ENCODE results near the gene AASDH.
"Not testable (repeated sequence)": the region's sequence is repeated elsewhere in the genome, so short reads cannot be mapped to it uniquely, and the experiment has no call there.

Gene AASDH

DNA sequence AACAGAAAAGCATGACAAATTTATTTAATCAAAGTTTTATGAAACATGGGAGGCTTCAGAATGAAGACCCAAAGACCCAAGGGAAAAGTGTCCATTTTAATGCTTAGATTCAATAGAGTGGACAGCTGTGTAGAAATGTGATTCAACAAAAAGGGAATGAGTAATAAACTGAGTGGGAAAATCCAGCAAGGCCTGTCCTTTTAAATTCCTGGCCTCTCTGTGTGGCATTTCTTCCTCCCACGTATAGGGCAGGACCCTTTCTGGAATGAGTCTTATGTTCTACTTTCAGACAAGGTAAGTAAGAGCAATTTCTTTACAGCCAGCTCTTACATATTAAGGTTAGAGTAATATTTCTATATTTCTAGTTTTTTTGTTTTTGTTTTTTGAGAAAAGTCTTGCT lies 14.5 kb downstream of the AASDH start:
- H3K36me3 Mint-ChIP-seq (ENCODE audit: low read depth) = peaks cover 12% of the 10 kb centered on the region

DNA sequence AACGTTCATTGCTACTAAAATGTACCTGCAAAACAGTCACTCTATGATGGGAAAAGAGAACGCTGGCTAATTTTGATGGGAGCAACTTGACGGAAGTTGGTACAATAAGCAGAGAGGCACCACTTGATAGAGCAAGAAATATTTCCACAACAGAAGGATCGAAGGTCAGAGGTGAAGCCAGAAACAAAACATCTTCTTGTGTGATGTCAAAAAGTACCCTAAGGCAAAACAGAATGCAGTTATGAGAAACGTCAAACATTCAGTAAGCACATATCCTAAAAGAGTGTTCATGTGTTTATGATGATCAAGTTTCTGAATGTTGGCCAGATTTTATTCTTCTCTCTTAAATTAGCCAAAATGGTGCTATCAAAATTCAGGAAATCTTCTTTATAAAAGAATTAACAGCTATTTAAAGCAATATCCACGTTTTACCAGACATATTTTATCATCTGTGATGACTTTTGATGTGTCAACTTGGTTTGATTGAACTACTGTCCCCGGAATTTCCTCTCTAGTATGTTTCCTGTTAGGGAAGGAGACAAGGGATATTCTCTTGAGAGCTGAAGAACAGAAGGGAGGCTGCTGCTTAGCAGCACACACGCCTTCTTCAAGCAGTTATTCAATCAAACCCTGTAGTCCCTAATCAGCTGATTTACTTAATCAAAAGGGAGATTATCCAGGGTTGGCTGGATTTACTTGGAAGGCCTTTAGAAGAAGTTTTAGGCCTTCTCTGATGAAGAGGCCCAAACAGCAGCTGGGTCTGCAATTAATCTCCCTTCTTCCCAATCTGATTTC lies 15.7 kb downstream of the AASDH start:
- DNase-seq (ENCODE audit: low spot score) = no peak
- no peak overlapping the region for H3K4me3 Mint-ChIP-seq
- H3K27me3 Mint-ChIP-seq (ENCODE audit: low read depth) = no peaks in the 10 kb centered on the region
- H3K36me3 Mint-ChIP-seq (ENCODE audit: low read depth) = peaks cover 12% of the 10 kb centered on the region
- no peaks in the 10 kb centered on the region for H3K4me1 Mint-ChIP-seq (ENCODE audit: low read depth)
- no peak overlapping the region for H3K27ac Mint-ChIP-seq
- H3K9me3 Mint-ChIP-seq = no peaks in the 10 kb centered on the region

More for the DNA sequence above, 14.5 kb downstream of the AASDH start:
- H3K4me1 Mint-ChIP-seq (ENCODE audit: low read depth) = peaks cover 3% of the 10 kb centered on the region
- H3K27ac Mint-ChIP-seq = no peak overlapping the region
- no peaks in the 10 kb centered on the region for H3K9me3 Mint-ChIP-seq
- H3K27me3 Mint-ChIP-seq (ENCODE audit: low read depth) = no peaks in the 10 kb centered on the region
- DNase-seq (ENCODE audit: low spot score) = no peak
- H3K4me3 Mint-ChIP-seq = no peak overlapping the region

DNA sequence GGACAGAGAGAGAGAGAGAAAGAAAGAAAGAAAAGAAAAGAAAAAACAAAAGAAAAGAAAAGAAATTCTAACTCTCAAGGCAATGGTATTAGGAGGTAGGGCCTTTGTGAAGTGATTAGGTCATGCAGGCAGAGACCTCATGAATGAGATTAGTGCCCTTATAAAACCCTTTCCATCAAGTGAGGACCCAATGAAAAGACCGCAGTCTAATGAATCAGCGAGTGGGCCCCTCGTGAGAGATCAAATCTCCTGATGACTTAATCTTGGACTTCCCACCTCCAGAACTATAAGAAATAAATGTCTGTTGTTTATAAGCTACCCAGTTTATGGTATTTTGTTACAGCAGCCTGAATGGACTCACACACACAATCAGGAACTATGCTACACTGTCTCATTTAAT lies 16.9 kb downstream of the AASDH start:
- Mint-ChIP-seq H3K36me3 (ENCODE audit: low read depth) (peaks cover 13% of the 10 kb centered on the region), H3K4me1 (ENCODE audit: low read depth) (no peaks in the 10 kb centered on the region), H3K27ac (no peak overlapping the region), H3K9me3 (no peaks in the 10 kb centered on the region), H3K4me3 (no peak overlapping the region), H3K27me3 (ENCODE audit: low read depth) (no peaks in the 10 kb centered on the region)
- DNase-seq (ENCODE audit: low spot score) = no peak

DNA sequence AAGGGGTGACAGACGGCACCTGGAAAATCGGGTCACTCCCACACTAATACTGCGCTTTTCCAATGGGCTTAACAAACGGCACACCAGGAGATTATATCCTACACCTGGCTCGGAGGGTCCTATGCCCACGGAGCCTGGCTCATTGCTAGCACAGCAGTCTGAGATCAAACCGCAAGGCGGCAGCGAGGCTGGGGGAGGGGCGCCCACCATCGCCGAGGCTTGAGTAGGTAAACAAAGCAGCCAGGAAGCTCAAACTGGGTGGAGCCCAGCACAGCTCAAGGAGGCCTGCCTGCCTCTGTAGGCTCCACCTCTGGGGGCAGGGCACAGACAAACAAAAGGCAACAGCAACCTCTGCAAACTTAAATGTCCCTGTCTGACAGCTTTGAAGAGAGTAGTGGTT lies 24.3 kb downstream of the AASDH start:
- H3K4me1 Mint-ChIP-seq (ENCODE audit: low read depth); H3K27ac Mint-ChIP-seq; H3K9me3 Mint-ChIP-seq; H3K4me3 Mint-ChIP-seq; DNase-seq (ENCODE audit: low spot score); H3K27me3 Mint-ChIP-seq (ENCODE audit: low read depth): not testable (repeated sequence)
- H3K36me3 Mint-ChIP-seq (ENCODE audit: low read depth) = peaks cover 26% of the 10 kb centered on the region

DNA sequence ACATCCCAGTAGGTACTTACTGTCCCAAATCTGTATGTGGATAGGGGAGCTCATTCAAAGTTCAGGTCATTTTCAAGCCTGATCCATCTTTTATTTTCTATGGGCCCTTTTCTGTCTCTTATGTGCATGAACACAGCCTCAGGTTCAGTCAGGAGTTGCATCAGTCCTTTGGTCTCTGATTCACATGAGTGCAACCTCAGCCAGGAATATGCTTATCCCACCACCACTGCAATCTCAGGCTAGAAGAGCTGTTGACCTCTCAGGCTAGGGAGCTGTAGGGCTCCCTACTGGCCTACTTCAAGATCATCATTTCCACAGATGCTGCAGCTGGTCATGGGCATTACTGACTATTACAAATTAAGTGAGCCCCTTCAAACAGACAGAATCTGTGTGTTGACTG lies 27.2 kb downstream of the AASDH start:
- Mint-ChIP-seq H3K4me1 (ENCODE audit: low read depth) (no peaks in the 10 kb centered on the region), H3K27me3 (ENCODE audit: low read depth) (no peaks in the 10 kb centered on the region), H3K4me3 (no peak overlapping the region), H3K27ac (no peak overlapping the region), H3K9me3 (peaks cover 5% of the 10 kb centered on the region), H3K36me3 (ENCODE audit: low read depth) (peaks cover 25% of the 10 kb centered on the region)
- no peak for DNase-seq (ENCODE audit: low spot score)

DNA sequence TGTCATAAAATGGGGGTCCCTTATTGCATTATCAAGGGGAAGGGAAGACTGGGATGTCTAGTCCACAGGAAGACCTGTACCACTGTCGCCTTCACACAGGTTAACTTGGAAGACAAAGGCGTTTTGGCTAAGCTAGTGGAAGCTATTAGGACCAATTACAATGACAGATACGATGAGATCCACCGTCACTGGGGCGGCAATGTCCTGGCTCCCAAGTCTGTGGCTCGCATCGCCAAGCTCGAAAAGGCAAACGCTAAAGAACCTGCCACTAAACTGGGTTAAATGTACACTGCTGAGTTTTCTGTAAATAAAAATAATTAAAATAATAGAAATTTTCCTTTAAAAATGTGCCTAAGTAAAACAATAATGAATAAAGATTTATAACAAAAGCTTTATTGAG lies 30.6 kb downstream of the AASDH start:
- Mint-ChIP-seq H3K27ac (no peak overlapping the region), H3K9me3 (no peaks in the 10 kb centered on the region), H3K36me3 (ENCODE audit: low read depth) (peaks cover 7% of the 10 kb centered on the region), H3K4me3 (no peak overlapping the region), H3K27me3 (ENCODE audit: low read depth) (no peaks in the 10 kb centered on the region), H3K4me1 (ENCODE audit: low read depth) (no peaks in the 10 kb centered on the region)
- no peak for DNase-seq (ENCODE audit: low spot score)

DNA sequence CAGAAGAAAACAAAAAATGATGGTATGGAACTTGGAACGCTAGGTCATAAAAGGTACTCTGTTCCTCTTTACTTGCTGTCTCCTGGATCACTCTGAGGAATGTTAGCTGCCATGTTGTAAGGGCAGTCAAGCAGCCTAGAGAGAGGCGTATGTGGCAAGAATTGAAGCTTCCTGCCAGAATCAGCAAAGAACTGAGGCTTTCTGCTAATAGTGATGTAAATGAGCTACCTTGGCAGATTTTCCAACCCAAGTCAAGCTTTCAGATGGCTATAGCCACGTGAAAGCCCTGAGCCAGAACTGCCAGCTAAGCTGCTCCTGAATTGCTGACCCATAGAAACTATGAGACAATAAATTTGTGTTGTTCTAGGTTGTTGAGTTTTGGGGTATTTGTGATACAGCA lies 38.7 kb downstream of the AASDH start:
- Mint-ChIP-seq H3K36me3 (ENCODE audit: low read depth) (peaks cover 9% of the 10 kb centered on the region), H3K4me1 (ENCODE audit: low read depth) (no peaks in the 10 kb centered on the region), H3K27me3 (ENCODE audit: low read depth) (no peaks in the 10 kb centered on the region), H3K9me3 (no peaks in the 10 kb centered on the region), H3K4me3 (no peak overlapping the region), H3K27ac (no peak overlapping the region)
- DNase-seq (ENCODE audit: low spot score) = no peak

DNA sequence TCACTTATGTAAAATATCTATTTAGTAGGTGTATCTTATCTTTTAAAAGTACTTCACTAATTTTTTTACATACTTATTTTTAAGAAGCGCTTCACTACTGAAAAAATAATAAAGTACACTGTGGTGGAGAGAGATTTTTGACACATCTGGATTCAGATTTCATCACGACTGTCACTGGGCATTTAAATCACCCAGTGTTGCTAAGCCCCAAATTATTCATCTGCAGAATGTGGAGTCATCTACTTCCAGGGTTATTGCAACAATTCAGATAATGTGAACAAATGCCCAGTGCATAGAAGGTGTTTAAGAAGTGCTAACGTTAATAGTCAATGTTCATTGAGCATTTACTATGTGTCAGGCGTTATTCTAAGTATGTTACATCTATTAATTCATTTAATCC lies 41.8 kb downstream of the AASDH start:
- H3K36me3 Mint-ChIP-seq (ENCODE audit: low read depth) = peaks cover 11% of the 10 kb centered on the region
- no peak overlapping the region for H3K4me3 Mint-ChIP-seq
- H3K4me1 Mint-ChIP-seq (ENCODE audit: low read depth) = peaks cover 3% of the 10 kb centered on the region
- DNase-seq (ENCODE audit: low spot score) = no peak
- no peaks in the 10 kb centered on the region for H3K9me3 Mint-ChIP-seq
- H3K27ac Mint-ChIP-seq = no peak overlapping the region
- no peaks in the 10 kb centered on the region for H3K27me3 Mint-ChIP-seq (ENCODE audit: low read depth)

DNA sequence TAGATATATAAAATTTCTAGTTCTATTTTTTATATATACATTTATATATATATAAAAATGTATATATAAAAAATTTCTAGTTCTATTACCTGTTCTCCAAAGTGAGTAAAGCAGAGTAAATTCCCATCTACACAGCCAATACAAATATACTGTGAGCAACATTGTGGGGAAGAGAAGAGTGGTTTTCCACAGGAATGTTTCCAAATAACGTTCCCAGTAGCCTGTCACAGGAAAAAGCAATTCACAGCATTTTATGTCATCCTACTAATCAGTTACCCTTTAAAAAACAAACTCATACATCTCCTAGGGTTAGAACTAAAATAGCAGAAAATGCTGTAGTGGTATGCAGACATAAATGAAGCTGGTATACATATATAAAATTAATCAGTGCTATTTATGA lies 44.5 kb downstream of the AASDH start:
- Mint-ChIP-seq H3K27ac (no peak overlapping the region), H3K4me1 (ENCODE audit: low read depth) (peaks cover 3% of the 10 kb centered on the region), H3K4me3 (no peak overlapping the region), H3K27me3 (ENCODE audit: low read depth) (no peaks in the 10 kb centered on the region), H3K36me3 (ENCODE audit: low read depth) (peaks cover 3% of the 10 kb centered on the region), H3K9me3 (no peaks in the 10 kb centered on the region)
- DNase-seq (ENCODE audit: low spot score) = no peak

DNA sequence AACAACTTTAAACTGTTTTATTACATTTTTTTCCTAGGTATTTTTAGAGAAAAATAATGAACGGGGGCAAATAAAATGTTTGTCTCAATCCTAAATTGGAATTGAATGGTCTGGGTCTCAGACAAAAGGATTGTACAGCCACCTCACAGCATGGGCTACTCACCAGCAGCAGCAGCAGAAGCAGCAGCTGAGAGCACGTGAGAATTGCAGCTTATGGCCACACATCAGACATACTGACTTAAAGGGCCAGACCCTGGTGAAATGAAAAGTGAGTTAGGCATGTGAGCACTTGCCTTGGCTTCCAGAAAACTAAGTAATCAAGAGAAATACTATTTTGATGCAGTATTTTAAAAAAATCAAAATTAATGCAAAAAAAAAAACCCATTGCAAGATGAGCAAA lies 56.6 kb downstream of the AASDH start:
- Mint-ChIP-seq H3K4me3 (no peak overlapping the region), H3K36me3 (ENCODE audit: low read depth) (no peaks in the 10 kb centered on the region), H3K4me1 (ENCODE audit: low read depth) (no peaks in the 10 kb centered on the region), H3K9me3 (peaks cover 6% of the 10 kb centered on the region), H3K27me3 (ENCODE audit: low read depth) (no peaks in the 10 kb centered on the region), H3K27ac (no peak overlapping the region)
- DNase-seq (ENCODE audit: low spot score) = no peak

DNA sequence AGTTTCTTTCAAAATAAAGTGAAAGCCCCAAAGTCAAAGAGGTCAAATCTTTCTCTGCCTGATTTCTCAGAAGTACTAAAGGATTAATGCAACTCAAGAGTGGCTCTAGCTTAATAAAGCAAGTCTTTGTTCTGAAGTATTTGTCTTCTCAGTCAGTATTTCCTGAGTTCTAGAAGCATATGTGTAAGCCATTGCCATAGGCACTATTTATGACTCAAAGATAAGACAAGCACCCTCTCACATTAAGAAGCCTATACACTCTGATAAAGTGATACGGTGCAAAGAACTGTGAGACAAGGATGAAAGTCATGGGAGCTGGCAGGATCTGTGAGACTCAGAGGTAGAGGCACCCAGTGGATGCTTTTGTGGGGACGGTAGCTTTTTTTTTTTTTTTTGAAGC lies 60.9 kb downstream of the AASDH start:
- H3K27me3 Mint-ChIP-seq (ENCODE audit: low read depth) = peaks cover 2% of the 10 kb centered on the region
- DNase-seq (ENCODE audit: low spot score) = no peak

DNA sequence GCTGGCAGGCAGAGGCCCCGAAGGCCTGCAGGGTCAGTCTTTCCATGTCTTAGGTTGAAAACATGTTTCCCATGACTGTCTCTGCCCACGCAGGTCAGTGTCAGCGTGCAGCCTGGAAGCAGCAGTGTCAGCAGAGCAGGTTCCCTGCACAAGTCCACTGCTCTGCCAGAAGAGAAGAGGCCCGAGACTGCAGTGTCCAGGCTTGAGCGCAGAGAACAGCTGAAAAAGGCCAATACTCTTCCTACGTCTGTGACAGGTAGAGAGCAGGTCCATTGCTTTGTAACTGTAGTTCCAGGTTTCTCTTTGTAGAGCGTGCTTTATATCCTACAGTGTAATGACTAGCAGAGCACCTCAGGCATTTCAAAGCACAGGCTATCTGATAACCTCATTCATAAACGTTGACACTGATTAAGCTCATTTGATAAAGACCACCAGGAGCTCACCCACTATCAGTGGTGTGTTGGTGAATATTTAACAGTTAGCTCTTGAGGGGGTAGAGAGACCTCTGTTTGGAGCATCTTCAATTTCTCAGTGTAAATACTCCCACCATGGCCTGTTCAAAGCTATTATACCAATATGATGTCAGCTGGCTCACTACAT lies 63.2 kb downstream of the AASDH start:
- Mint-ChIP-seq H3K36me3 (ENCODE audit: low read depth) (no peaks in the 10 kb centered on the region), H3K27me3 (ENCODE audit: low read depth) (peaks cover 7% of the 10 kb centered on the region), H3K4me3 (no peak overlapping the region), H3K4me1 (ENCODE audit: low read depth) (no peaks in the 10 kb centered on the region), H3K9me3 (no peaks in the 10 kb centered on the region), H3K27ac (no peak overlapping the region)
- DNase-seq (ENCODE audit: low spot score) = no peak

More for the DNA sequence above, 60.9 kb downstream of the AASDH start:
- H3K4me3 Mint-ChIP-seq = no peak overlapping the region
- no peaks in the 10 kb centered on the region for H3K36me3 Mint-ChIP-seq (ENCODE audit: low read depth)
- H3K9me3 Mint-ChIP-seq = no peaks in the 10 kb centered on the region
- no peaks in the 10 kb centered on the region for H3K4me1 Mint-ChIP-seq (ENCODE audit: low read depth)
- H3K27ac Mint-ChIP-seq = no peak overlapping the region

DNA sequence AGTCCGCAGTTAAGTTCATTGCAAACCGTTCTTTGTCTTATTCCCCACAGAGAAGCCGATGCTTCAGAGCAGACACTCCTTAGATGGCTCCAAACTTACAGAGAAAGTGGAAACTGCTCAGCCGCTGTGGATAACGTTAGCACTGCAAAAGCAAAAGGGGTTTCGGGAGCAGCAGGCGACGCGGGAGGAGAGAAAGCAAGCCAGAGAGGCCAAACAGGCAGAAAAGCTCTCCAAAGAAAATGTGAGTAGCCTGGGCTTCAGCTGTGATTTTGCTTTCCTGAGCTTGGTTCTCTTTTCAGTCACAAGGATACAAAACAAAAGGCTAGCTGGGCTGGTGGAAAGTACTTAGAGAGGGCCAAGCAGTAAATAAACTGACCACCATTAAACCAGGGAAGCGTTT lies 64.0 kb downstream of the AASDH start:
- Mint-ChIP-seq H3K4me3 (no peak overlapping the region), H3K4me1 (ENCODE audit: low read depth) (no peaks in the 10 kb centered on the region), H3K36me3 (ENCODE audit: low read depth) (no peaks in the 10 kb centered on the region), H3K9me3 (no peaks in the 10 kb centered on the region), H3K27me3 (ENCODE audit: low read depth) (peaks cover 7% of the 10 kb centered on the region), H3K27ac (no peak overlapping the region)
- DNase-seq (ENCODE audit: low spot score) = no peak

DNA sequence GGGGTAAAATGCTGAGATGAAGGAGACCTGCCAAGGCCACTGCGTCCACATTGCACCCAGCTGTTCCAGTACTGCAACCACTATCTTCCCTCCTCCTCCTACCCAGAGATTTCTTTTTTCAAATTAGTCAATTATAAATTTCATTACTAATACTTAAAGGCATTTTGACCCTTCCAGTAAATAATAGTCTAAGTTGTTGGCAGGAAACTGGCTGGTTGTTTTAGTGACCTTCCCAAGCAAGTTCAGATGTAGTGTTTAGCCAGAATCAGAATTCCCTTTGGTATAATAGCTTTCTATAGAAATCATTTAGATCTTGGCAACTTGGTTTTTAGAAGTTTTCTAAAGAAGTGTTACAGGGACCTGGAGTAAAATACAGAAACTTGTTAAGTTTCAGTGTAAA lies 66.0 kb downstream of the AASDH start:
- no peaks in the 10 kb centered on the region for H3K4me1 Mint-ChIP-seq (ENCODE audit: low read depth)
- no peaks in the 10 kb centered on the region for H3K36me3 Mint-ChIP-seq (ENCODE audit: low read depth)
- no peaks in the 10 kb centered on the region for H3K9me3 Mint-ChIP-seq
- no peak for DNase-seq (ENCODE audit: low spot score)
- H3K27ac Mint-ChIP-seq = no peak overlapping the region
- H3K27me3 Mint-ChIP-seq (ENCODE audit: low read depth) = peaks cover 7% of the 10 kb centered on the region
- H3K4me3 Mint-ChIP-seq = no peak overlapping the region

DNA sequence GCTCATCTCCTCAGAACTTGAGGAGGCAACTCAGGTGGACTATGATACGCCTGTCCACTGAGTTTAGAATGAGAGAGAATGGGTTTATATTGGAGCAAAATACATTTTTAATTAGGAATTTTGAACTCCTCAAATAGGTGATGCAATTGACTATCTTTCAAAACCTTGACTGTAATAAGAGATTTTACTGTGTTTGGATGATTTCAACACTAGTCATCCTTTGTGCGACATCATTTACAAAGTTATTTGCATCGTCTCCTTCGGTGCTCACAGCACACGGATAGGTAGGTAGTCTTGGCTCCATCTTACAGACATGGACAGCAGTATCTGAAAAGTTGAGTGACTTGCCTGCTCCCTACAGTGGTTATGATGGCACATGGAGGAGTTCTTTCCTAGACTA lies 67.0 kb downstream of the AASDH start:
- peaks cover 5% of the 10 kb centered on the region for H3K27me3 Mint-ChIP-seq (ENCODE audit: low read depth)
- no peak overlapping the region for H3K27ac Mint-ChIP-seq
- H3K4me3 Mint-ChIP-seq = no peak overlapping the region
- H3K9me3 Mint-ChIP-seq = no peaks in the 10 kb centered on the region
- H3K36me3 Mint-ChIP-seq (ENCODE audit: low read depth) = no peaks in the 10 kb centered on the region
- no peak for DNase-seq (ENCODE audit: low spot score)
- H3K4me1 Mint-ChIP-seq (ENCODE audit: low read depth) = no peaks in the 10 kb centered on the region
